Bronchial epithelial cell (primary cell): ENCODE results near the gene CHST13. TPM values are rescaled to one million over a fixed set of nuclear protein-coding genes. Genes with fewer than 3 reads are reported as not detected.

ENCODE experiments used
- DNase-seq: peaks from one replicate; pipeline ENCODE4 v3.0.0-alpha.2; 2010; ENCODE audit warnings: low read depth
- FAIRE-seq: peaks from 2 replicates; lab custom pipeline; 2011; peaks lifted over from hg19 to GRCh38; lab: Jason Lieb, UNC
- H3K27me3 ChIP-seq: 2 replicates; pipeline ENCODE4 v1.5.1; 2011; ENCODE audit warnings: low read length; ENCODE audit not compliant: control insufficient read depth, insufficient read depth
- H3K36me3 ChIP-seq: 2 replicates; pipeline ENCODE4 v1.5.1; 2011; ENCODE audit warnings: low read length; ENCODE audit not compliant: control insufficient read depth, insufficient read depth
- H3K4me3 ChIP-seq: 2 replicates; pipeline ENCODE4 v1.5.1; 2011; ENCODE audit warnings: mild to moderate bottlenecking, low read depth, low read length, control low read depth
- CTCF ChIP-seq: IDR thresholded peaks from 2 replicates; pipeline ENCODE4 v1.5.1; 2011; ENCODE audit warnings: mild to moderate bottlenecking, moderate library complexity, low read length, control low read depth, inconsistent platforms; ENCODE audit not compliant: insufficient read depth, severe bottlenecking
- total RNA-seq: library from RNA; depleted of rRNA; stranded (reverse); fragments of >200 nt; gene quantifications from 2 replicates; pipeline ENCODE4 v1.2.1, GENCODE V29; 2014

Gene CHST13
- total RNA-seq, 1 donor from 2014 or later = not detected

GRCh38 chr3:126477061-126477380 is 46.9 kb upstream of the CHST13 start:
- no peak overlapping the region for H3K4me3 ChIP-seq
- no peak for DNase-seq
- no peak for TF ChIP-seq CTCF
- no peaks in the 10 kb centered on the region for H3K27me3 ChIP-seq
- no peaks in the 10 kb centered on the region for H3K36me3 ChIP-seq
- no peak for FAIRE-seq

- H3K4me3 ChIP-seq = no peak overlapping the region
- FAIRE-seq (no peak), DNase-seq (no peak)
- no peak for TF ChIP-seq CTCF
- no peaks in the 10 kb centered on the region for H3K27me3 ChIP-seq
- no peaks in the 10 kb centered on the region for H3K36me3 ChIP-seq
Measured at GRCh38 chr3:126478581-126479310, 45.2 kb upstream of the CHST13 start.

GRCh38 chr3:126479642-126480041 is 44.3 kb upstream of the CHST13 start:
- Histone ChIP-seq H3K27me3 (no peaks in the 10 kb centered on the region), H3K36me3 (no peaks in the 10 kb centered on the region), H3K4me3 (no peak overlapping the region)
- TF ChIP-seq CTCF = no peak
- FAIRE-seq = no peak
- no peak for DNase-seq

GRCh38 chr3:126480206-126480605 is 43.7 kb upstream of the CHST13 start:
- DNase-seq (no peak), FAIRE-seq (no peak)
- Histone ChIP-seq H3K27me3 (no peaks in the 10 kb centered on the region), H3K36me3 (no peaks in the 10 kb centered on the region), H3K4me3 (no peak overlapping the region)
- TF ChIP-seq CTCF = no peak

- H3K27me3 ChIP-seq = no peaks in the 10 kb centered on the region
- no peak overlapping the region for H3K4me3 ChIP-seq
- no peak for DNase-seq
- FAIRE-seq = no peak
- TF ChIP-seq CTCF = no peak
- no peaks in the 10 kb centered on the region for H3K36me3 ChIP-seq
Measured at GRCh38 chr3:126480861-126481260, 43.1 kb upstream of the CHST13 start.
